H1 (cell line): ENCODE measurements around the gene DAGLA. TPM values are rescaled to one million over a fixed set of nuclear protein-coding genes. Genes with fewer than 3 reads are reported as not detected.
"Not testable (repeated sequence)": the region's sequence is repeated elsewhere in the genome, so short reads cannot be mapped to it uniquely, and the experiment has no call there.

Experiments
- CTCF ChIA-PET: fragments of 300-600 bp; sonication (Branson Sonifier 250); formaldehyde crosslinking; loops from one replicate; lab custom pipeline; 2021; ENCODE audit not compliant: partially characterized antibody; lab: Charles Lee
- POLR2A ChIA-PET: fragments of 300-600 bp; sonication (Branson Sonifier 250); formaldehyde crosslinking; loops from one replicate; lab custom pipeline; 2021; ENCODE audit warnings: inconsistent platforms; ENCODE audit not compliant: partially characterized antibody; lab: Charles Lee
- DNase-seq, 2 experiments: peaks; one replicate each; pipeline versions ENCODE4 v3.0.0 to v3.0.0-alpha.2; 2010 to 2022; ENCODE audit warnings: low spot score in 2 of 2, low read depth in 1 of 2, mixed read lengths in 1 of 2
- FAIRE-seq: peaks from 2 replicates; lab custom pipeline; 2011; peaks lifted over from hg19 to GRCh38; lab: Jason Lieb, UNC
- H2AFZ ChIP-seq: 2 replicates; pipeline ENCODE4 v1.8.1; 2012; ENCODE audit warnings: low read length, inconsistent platforms
- H2AK5ac ChIP-seq: 2 replicates; pipeline ENCODE4 v1.6.1; 2013; ENCODE audit warnings: low read depth, low read length
- H2BK120ac ChIP-seq: replicated peaks from 2 replicates; pipeline ENCODE3; 2013; ENCODE audit warnings: low read depth, low read length, inconsistent platforms
- H2BK12ac ChIP-seq: 2 replicates; pipeline ENCODE4 v1.6.1; 2013; ENCODE audit warnings: low read depth, low read length
- H2BK15ac ChIP-seq: 2 replicates; pipeline ENCODE4 v1.6.1; 2013; ENCODE audit warnings: low read length
- H2BK20ac ChIP-seq: 2 replicates; pipeline ENCODE4 v1.6.1; 2013; ENCODE audit warnings: low read length
- H2BK5ac ChIP-seq: 2 replicates; pipeline ENCODE4 v1.6.1; 2013; ENCODE audit warnings: low read depth, low read length
- H3K14ac ChIP-seq: 2 replicates; pipeline ENCODE4 v1.6.1; 2013; ENCODE audit warnings: inconsistent platforms; ENCODE audit not compliant: insufficient read length
- H3K18ac ChIP-seq: 2 replicates; pipeline ENCODE4 v1.6.1; 2013; ENCODE audit warnings: low read length; ENCODE audit errors: extremely low read depth
- H3K23ac ChIP-seq: 2 replicates; pipeline ENCODE4 v1.6.1; 2013; ENCODE audit warnings: inconsistent platforms; ENCODE audit not compliant: insufficient read length
- H3K23me2 ChIP-seq: 2 replicates; pipeline ENCODE4 v1.6.1; 2013; ENCODE audit warnings: low read depth, low read length
- H3K27ac ChIP-seq: 2 replicates; pipeline ENCODE4 v1.6.1; 2011; ENCODE audit warnings: low read depth, low read length, inconsistent platforms
- H3K27me3 ChIP-seq, 4 experiments: replicated peaks in 1 of 4; 1 replicate in 1 of 4; 2 replicates in 3 of 4; pipeline versions ENCODE4 v1.6.1 to v1.8.1; 2011 to 2013; ENCODE audit warnings: low read length in 3 of 4, mild to moderate bottlenecking in 3 of 4, inconsistent platforms in 2 of 4, mixed read lengths in 2 of 4, moderate library complexity in 1 of 4; ENCODE audit not compliant: control insufficient read depth in 3 of 4, insufficient read depth in 3 of 4; ENCODE audit errors: extremely low read depth in 1 of 4
- H3K36me3 ChIP-seq, 4 experiments: 2 replicates each; pipeline versions ENCODE4 v1.6.1 to v1.8.1; 2011 to 2013; ENCODE audit warnings: mild to moderate bottlenecking in 4 of 4, low read length in 3 of 4, moderate library complexity in 2 of 4, control low read depth in 1 of 4, inconsistent platforms in 1 of 4; ENCODE audit not compliant: insufficient read depth in 4 of 4, control insufficient read depth in 2 of 4
- H3K4ac ChIP-seq: replicated peaks from 2 replicates; pipeline ENCODE3; 2013; ENCODE audit warnings: low read length, low read depth, mixed read lengths, inconsistent platforms; ENCODE audit not compliant: insufficient read length
- H3K4me1 ChIP-seq, 4 experiments: replicated peaks in 1 of 4; 1 replicate in 1 of 4; 2 replicates in 3 of 4; pipeline versions ENCODE4 v1.6.1 to v1.8.1; 2011 to 2013; ENCODE audit warnings: low read length in 3 of 4, inconsistent platforms in 2 of 4, mixed read lengths in 1 of 4; ENCODE audit not compliant: insufficient read depth in 4 of 4, control insufficient read depth in 3 of 4
- H3K4me2 ChIP-seq, 2 experiments: 2 replicates each; pipeline versions ENCODE4 v1.6.1 to v1.8.1; 2011 to 2013; ENCODE audit warnings: low read depth in 2 of 2, low read length in 2 of 2, control low read depth in 1 of 2, inconsistent platforms in 1 of 2, mild to moderate bottlenecking in 1 of 2; ENCODE audit not compliant: insufficient read depth in 1 of 2
- H3K4me3 ChIP-seq, 4 experiments: fragments of 200-600, 300-600 bp in 1 of 4; sonication (generic), shearing (Covaris generic), sonication (Bioruptor Twin) in 1 of 4; 2 replicates each; pipeline versions ENCODE4 v1.5.1 to v1.8.1; 2011 to 2016; ENCODE audit warnings: low read length in 4 of 4, low read depth in 3 of 4, control low read depth in 2 of 4, inconsistent platforms in 2 of 4, mild to moderate bottlenecking in 2 of 4, mixed read lengths in 1 of 4, moderate library complexity in 1 of 4; ENCODE audit not compliant: insufficient read depth in 2 of 4; ENCODE audit errors: extremely low read depth in 1 of 4
- H3K56ac ChIP-seq: replicated peaks from 2 replicates; pipeline ENCODE3; 2013; ENCODE audit warnings: low read depth, mild to moderate bottlenecking, mixed read lengths, low read length, inconsistent platforms; ENCODE audit not compliant: insufficient read length
- H3K79me1 ChIP-seq: 2 replicates; pipeline ENCODE4 v1.6.1; 2013; ENCODE audit warnings: low read depth, low read length, control low read depth
- H3K79me2 ChIP-seq, 2 experiments: 2 replicates each; pipeline versions ENCODE4 v1.6.1 to v1.8.1; 2012 to 2013; ENCODE audit warnings: low read length in 2 of 2, mild to moderate bottlenecking in 2 of 2, inconsistent platforms in 1 of 2; ENCODE audit not compliant: insufficient read depth in 2 of 2, control insufficient read depth in 1 of 2
- H3K9ac ChIP-seq, 4 experiments: replicated peaks in 1 of 4; 1 replicate in 1 of 4; 2 replicates in 3 of 4; pipeline versions ENCODE4 v1.6.1 to v1.8.1; 2011 to 2013; ENCODE audit warnings: low read depth in 3 of 4, low read length in 3 of 4, control low read depth in 2 of 4, mild to moderate bottlenecking in 2 of 4, moderate library complexity in 2 of 4, inconsistent platforms in 1 of 4; ENCODE audit errors: extremely low read depth in 1 of 4
- H3K9me3 ChIP-seq, 2 experiments: 2 replicates each; pipeline versions ENCODE4 v1.6.1 to v1.8.1; 2012 to 2013; ENCODE audit warnings: mild to moderate bottlenecking in 2 of 2, moderate library complexity in 2 of 2, control low read depth in 1 of 2, inconsistent platforms in 1 of 2, low read depth in 1 of 2, low read length in 1 of 2, mixed read lengths in 1 of 2; ENCODE audit not compliant: insufficient read depth in 2 of 2
- H4K20me1 ChIP-seq, 2 experiments: replicated peaks in 1 of 2; 2 replicates each; pipeline versions ENCODE3 to v1.8.1; 2011 to 2013; ENCODE audit warnings: inconsistent platforms in 2 of 2, low read length in 2 of 2, mild to moderate bottlenecking in 1 of 2; ENCODE audit not compliant: insufficient read depth in 2 of 2, control insufficient read depth in 1 of 2
- H4K5ac ChIP-seq: 2 replicates; pipeline ENCODE4 v1.6.1; 2013; ENCODE audit warnings: low read length, low read depth, mixed read lengths, inconsistent platforms; ENCODE audit not compliant: insufficient read length
- H4K8ac ChIP-seq: 2 replicates; pipeline ENCODE4 v1.8.0; 2013; ENCODE audit warnings: mild to moderate bottlenecking, moderate library complexity, low read length, inconsistent platforms; ENCODE audit not compliant: insufficient read depth; ENCODE audit errors: extremely low read depth
- H4K91ac ChIP-seq: replicated peaks from 2 replicates; pipeline ENCODE3; 2013; ENCODE audit warnings: low read length, mixed read lengths, inconsistent platforms; ENCODE audit not compliant: insufficient read length
- WGBS, 2 experiments: shearing (Covaris generic) in 1 of 2; methylation state at CpG; one replicate each; pipeline versions ENCODE4 v1.1.6 to v1.1.7; 2013 to 2015; ENCODE audit warnings: low lambda C conversion rate in 2 of 2, mixed read lengths in 2 of 2, inconsistent platforms in 1 of 2, low coverage in 1 of 2, missing lambda C conversion rate in 1 of 2; ENCODE audit not compliant: insufficient replicate concordance in 2 of 2, insufficient coverage in 1 of 2, insufficient read length in 1 of 2; ENCODE audit errors: extremely low coverage in 1 of 2, missing lambda C conversion rate in 1 of 2; 5-methylcytosine and 5-hydroxymethylcytosine counted together
- polyA plus RNA-seq, 7 experiments: library from polyadenylated mRNA; depleted of rRNA in 3 of 7; stranded (reverse) in 5 of 7; unstranded in 2 of 7; fragments of >200 nt in 5 of 7; fragments of 200-250 nt in 2 of 7; gene quantifications; 1 replicate in 5 of 7; 2 replicates in 1 of 7; 4 replicates in 1 of 7; pipeline versions ENCODE4 v1.2.1 to v1.2.3, GENCODE V29; 2011 to 2013; ENCODE audit warnings: missing spikeins in 2 of 7, mixed read lengths in 2 of 7
- total RNA-seq: library from RNA; stranded (reverse); fragmentation: NEBNext Ultra II Directional; extraction: Animal tissue kit (Norgen Biotek cat#: 25700); gene quantifications from 2 replicates; pipeline ENCODE4 v1.2.1, GENCODE V29; 2021

Gene DAGLA
- total and polyA plus RNA-seq, 2 of the 8 experiments (the other 6 are each of a cell fraction or from before 2014, with no cell fraction given): 3.6 to 6.6 TPM

- not testable (repeated sequence) for H3K9me3 ChIP-seq, H2AFZ ChIP-seq, H4K91ac ChIP-seq, FAIRE-seq, H3K36me3 ChIP-seq, H3K79me2 ChIP-seq, H3K4me3 ChIP-seq, H3K23ac ChIP-seq, H3K9ac ChIP-seq, H3K14ac ChIP-seq, H2BK120ac ChIP-seq, H3K4ac ChIP-seq, H3K27me3 ChIP-seq, H3K4me2 ChIP-seq, H4K8ac ChIP-seq, H2AK5ac ChIP-seq, H3K79me1 ChIP-seq, H3K56ac ChIP-seq, H4K20me1 ChIP-seq, DNase-seq, H2BK15ac ChIP-seq, H4K5ac ChIP-seq, H2BK12ac ChIP-seq, H2BK5ac ChIP-seq, H2BK20ac ChIP-seq, H3K18ac ChIP-seq, H3K27ac ChIP-seq, H3K23me2 ChIP-seq
- peaks cover 8 to 17% (median 10%) of the 10 kb centered on the region in 4 experiments for H3K4me1 ChIP-seq
- CTCF ChIA-PET: interaction anchor here (1.0 to 1.5 kb wide), 7 partner anchors 8 to 123 kb away, joined by 3 to 7 read pairs (median 4); no protein-coding TSS in a partner anchor
- POLR2A ChIA-PET: interaction anchor here (1.6 kb wide), 1 partner anchor 226 kb away, joined by 3 read pairs; the partner anchor contains the start of genes CPSF7 and SDHAF2
- WGBS, 2 experiments: 73% methylated on average over 8 of the region's 17 CpGs; no CpG with 5 or more reads in 1 of the 2 experiments
Measured at GRCh38 chr11:61655266-61656159, 24.7 kb upstream of the DAGLA start.
